Liver (tissue), 3 donors: ENCODE data around the gene ZSCAN5B.

Experiments
- EGR1 ChIP-seq, 2 donors: IDR thresholded peaks; 2 replicates each; pipeline ENCODE4 v1.6.1; 2016 to 2018; ENCODE audit warnings: antibody characterized with exemption in 2 of 2, low read depth in 2 of 2
- FOXA1 ChIP-seq: IDR thresholded peaks from 2 replicates; pipeline ENCODE4 v1.6.1; 2016; ENCODE audit warnings: antibody characterized with exemption
- GABPA ChIP-seq, 2 donors: IDR thresholded peaks in 1 of 2; conservative IDR thresholded peaks in 1 of 2; 2 replicates each; pipeline ENCODE4 v1.6.1; 2016; ENCODE audit warnings: antibody characterized with exemption in 2 of 2, mild to moderate bottlenecking in 1 of 2, moderate library complexity in 1 of 2
- JUND ChIP-seq, 2 donors: IDR thresholded peaks; 2 replicates each; pipeline ENCODE4 v1.6.1; 2016; ENCODE audit warnings: antibody characterized with exemption in 2 of 2
- TAF1 ChIP-seq: conservative IDR thresholded peaks from 2 replicates; pipeline ENCODE4 v1.6.1; 2016; ENCODE audit warnings: antibody characterized with exemption, mild to moderate bottlenecking
- TF ChIP-seq, protein P1 (sequence below): IDR thresholded peaks from 2 replicates; pipeline ENCODE4 v1.6.1; 2016; ENCODE audit warnings: antibody characterized with exemption, mild to moderate bottlenecking
- TF ChIP-seq, protein P2 (sequence below): fragments of 150-350 bp; IDR thresholded peaks from 2 replicates; pipeline ENCODE4 v1.5.1; 2017; ENCODE audit warnings: improper control_type of control experiment, low read depth, low read length; ENCODE audit not compliant: missing input control
- TF ChIP-seq, protein P3 (sequence below): IDR thresholded peaks from 2 replicates; pipeline ENCODE4 v1.6.1; 2016; ENCODE audit warnings: antibody characterized with exemption
- donor health status: healthy.
- donor health status: healthy.

DNA sequence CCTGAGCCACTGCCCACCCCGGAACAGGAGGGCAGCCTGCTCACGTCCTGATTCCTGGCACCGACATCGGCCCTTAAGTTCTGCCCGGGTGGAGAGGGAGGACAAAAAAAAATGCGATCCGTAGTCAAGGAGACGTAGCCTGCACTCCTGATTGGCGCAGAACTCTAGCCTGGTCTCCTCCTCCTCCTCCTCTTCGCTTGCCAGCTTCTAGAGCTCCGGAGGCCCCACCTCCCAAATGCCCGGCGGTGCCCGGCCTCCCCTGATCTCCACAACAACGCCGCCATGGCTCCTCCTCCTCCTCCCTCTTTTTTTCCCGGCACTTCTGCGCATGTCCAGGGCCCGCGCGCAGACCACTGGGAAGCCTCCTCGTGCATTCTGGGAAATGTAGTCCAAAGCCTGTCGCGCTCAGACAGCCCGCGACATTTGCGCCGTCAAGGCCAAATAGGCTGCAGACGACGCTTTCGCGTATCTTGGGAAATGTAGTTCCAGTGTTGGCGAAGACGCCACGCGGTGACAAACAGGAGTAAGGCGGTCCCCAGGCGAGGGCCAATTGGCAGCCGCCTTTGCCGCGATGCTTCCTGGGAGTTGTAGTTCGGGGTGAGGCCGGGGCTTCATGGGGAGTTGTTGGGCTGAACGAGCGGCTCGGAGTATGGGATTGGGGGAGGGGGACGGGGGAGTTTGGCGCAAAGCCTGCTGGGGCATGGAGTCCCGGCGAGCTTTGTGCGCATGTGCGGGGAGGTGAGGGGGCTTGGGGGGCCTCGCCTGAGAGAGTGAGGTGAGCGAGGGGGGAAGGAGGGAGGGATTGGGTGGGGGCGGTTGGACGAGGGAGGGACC lies 56.8 kb downstream of the ZSCAN5B start, which contains the start of gene ZNF444:
- TF ChIP-seq, protein P1, sequence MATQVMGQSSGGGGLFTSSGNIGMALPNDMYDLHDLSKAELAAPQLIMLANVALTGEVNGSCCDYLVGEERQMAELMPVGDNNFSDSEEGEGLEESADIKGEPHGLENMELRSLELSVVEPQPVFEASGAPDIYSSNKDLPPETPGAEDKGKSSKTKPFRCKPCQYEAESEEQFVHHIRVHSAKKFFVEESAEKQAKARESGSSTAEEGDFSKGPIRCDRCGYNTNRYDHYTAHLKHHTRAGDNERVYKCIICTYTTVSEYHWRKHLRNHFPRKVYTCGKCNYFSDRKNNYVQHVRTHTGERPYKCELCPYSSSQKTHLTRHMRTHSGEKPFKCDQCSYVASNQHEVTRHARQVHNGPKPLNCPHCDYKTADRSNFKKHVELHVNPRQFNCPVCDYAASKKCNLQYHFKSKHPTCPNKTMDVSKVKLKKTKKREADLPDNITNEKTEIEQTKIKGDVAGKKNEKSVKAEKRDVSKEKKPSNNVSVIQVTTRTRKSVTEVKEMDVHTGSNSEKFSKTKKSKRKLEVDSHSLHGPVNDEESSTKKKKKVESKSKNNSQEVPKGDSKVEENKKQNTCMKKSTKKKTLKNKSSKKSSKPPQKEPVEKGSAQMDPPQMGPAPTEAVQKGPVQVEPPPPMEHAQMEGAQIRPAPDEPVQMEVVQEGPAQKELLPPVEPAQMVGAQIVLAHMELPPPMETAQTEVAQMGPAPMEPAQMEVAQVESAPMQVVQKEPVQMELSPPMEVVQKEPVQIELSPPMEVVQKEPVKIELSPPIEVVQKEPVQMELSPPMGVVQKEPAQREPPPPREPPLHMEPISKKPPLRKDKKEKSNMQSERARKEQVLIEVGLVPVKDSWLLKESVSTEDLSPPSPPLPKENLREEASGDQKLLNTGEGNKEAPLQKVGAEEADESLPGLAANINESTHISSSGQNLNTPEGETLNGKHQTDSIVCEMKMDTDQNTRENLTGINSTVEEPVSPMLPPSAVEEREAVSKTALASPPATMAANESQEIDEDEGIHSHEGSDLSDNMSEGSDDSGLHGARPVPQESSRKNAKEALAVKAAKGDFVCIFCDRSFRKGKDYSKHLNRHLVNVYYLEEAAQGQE: peak; percentile 33
- peak; percentile 61 for TF ChIP-seq FOXA1
- peak; percentile 15 to 86 for TF ChIP-seq GABPA (IDR thresholded peaks at IDR 0.05 in 1 of 2, conservative IDR thresholded peaks at IDR 0.05 in 1 of 2)
- TF ChIP-seq, protein P2, sequence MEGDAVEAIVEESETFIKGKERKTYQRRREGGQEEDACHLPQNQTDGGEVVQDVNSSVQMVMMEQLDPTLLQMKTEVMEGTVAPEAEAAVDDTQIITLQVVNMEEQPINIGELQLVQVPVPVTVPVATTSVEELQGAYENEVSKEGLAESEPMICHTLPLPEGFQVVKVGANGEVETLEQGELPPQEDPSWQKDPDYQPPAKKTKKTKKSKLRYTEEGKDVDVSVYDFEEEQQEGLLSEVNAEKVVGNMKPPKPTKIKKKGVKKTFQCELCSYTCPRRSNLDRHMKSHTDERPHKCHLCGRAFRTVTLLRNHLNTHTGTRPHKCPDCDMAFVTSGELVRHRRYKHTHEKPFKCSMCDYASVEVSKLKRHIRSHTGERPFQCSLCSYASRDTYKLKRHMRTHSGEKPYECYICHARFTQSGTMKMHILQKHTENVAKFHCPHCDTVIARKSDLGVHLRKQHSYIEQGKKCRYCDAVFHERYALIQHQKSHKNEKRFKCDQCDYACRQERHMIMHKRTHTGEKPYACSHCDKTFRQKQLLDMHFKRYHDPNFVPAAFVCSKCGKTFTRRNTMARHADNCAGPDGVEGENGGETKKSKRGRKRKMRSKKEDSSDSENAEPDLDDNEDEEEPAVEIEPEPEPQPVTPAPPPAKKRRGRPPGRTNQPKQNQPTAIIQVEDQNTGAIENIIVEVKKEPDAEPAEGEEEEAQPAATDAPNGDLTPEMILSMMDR: no peak
- TF ChIP-seq JUND (IDR thresholded peaks at IDR 0.05): peak in 1 of 2 donors; percentile 38
- TF ChIP-seq, protein P3, sequence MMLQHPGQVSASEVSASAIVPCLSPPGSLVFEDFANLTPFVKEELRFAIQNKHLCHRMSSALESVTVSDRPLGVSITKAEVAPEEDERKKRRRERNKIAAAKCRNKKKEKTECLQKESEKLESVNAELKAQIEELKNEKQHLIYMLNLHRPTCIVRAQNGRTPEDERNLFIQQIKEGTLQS: peak; percentile 44
- TF ChIP-seq TAF1: no peak
- peak in 1 of 2 donors; percentile 17 for TF ChIP-seq EGR1 (IDR thresholded peaks at IDR 0.05; ENCODE audit: low read depth in 2 of 2)
